Cardiac muscle cell (in vitro differentiated cells and primary cell): ENCODE results near the gene FSIP1. TPM values are rescaled to one million over a fixed set of nuclear protein-coding genes. Genes with fewer than 3 reads are reported as not detected.

ENCODE experiments used
- DNase-seq, 2 donors: peaks; one replicate each; pipeline versions ENCODE4 v3.0.0 to v3.0.0-alpha.2; 2010 to 2017; ENCODE audit warnings: low read depth in 1 of 2, low spot score in 1 of 2
- H3K27ac ChIP-seq: fragments of 200-600 bp; sonication (generic); 2 replicates; pipeline ENCODE4 v1.5.1; 2016
- H3K27me3 ChIP-seq: fragments of 200-600 bp; sonication (generic); 2 replicates; pipeline ENCODE4 v1.6.0; 2016; ENCODE audit warnings: control low read depth
- H3K36me3 ChIP-seq: fragments of 200-600 bp; sonication (generic); 2 replicates; pipeline ENCODE4 v1.5.1; 2016; ENCODE audit warnings: control low read depth
- H3K4me1 ChIP-seq: fragments of 200-600 bp; sonication (generic); 2 replicates; pipeline ENCODE4 v1.8.1; 2017; ENCODE audit warnings: low read depth, mild to moderate bottlenecking, mixed run types
- H3K4me3 ChIP-seq: fragments of 200-600 bp; sonication (generic); 2 replicates; pipeline ENCODE4 v1.5.1; 2016; ENCODE audit warnings: mild to moderate bottlenecking
- H3K9me3 ChIP-seq: fragments of 200-600 bp; sonication (generic); 2 replicates; pipeline ENCODE4 v1.5.1; 2017; ENCODE audit warnings: low read depth, mild to moderate bottlenecking, control low read depth
- polyA plus RNA-seq: library from polyadenylated mRNA; unstranded; fragments of >200 nt; fragmentation: Nextera tagmentation; extraction: Ambion mirVana; gene quantifications from 2 replicates; pipeline ENCODE4 v1.2.1, GENCODE V29; 2016
- total RNA-seq: library from RNA; depleted of rRNA; stranded (reverse); fragments of >200 nt; gene quantifications from 2 replicates; pipeline ENCODE4 v1.2.3, GENCODE V29; 2016
- TF ChIP-seq, protein P1 (sequence below): IDR thresholded peaks from 2 replicates; pipeline ENCODE4 v1.5.1; 2012; ENCODE audit warnings: low read depth, mild to moderate bottlenecking, low read length

The FSIP1 gene
- total and polyA plus RNA-seq, 2 experiments from 2014 or later = 0.15 to 0.33 TPM

DNA sequence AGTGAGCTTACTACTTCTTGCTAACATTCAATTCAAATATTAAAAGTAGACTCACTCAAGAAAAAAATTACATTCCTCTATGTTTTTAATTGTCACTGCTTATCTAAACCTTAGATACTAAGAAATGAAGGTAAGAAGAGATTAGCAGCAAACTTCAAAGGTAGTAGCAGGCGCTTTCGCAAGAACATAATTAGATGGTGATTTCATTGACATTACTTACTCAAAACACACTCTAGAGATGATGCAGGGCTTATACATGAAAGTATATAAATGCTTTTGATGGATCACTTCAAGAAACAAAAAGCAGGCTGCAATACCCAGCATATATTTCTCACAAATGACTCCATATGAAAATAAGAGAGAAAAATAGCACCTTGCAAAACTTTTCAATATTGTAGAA, 86.8 kb downstream of the FSIP1 start:
- no peak overlapping the region for H3K4me3 ChIP-seq
- no peaks in the 10 kb centered on the region for H3K4me1 ChIP-seq
- TF ChIP-seq, protein P1, sequence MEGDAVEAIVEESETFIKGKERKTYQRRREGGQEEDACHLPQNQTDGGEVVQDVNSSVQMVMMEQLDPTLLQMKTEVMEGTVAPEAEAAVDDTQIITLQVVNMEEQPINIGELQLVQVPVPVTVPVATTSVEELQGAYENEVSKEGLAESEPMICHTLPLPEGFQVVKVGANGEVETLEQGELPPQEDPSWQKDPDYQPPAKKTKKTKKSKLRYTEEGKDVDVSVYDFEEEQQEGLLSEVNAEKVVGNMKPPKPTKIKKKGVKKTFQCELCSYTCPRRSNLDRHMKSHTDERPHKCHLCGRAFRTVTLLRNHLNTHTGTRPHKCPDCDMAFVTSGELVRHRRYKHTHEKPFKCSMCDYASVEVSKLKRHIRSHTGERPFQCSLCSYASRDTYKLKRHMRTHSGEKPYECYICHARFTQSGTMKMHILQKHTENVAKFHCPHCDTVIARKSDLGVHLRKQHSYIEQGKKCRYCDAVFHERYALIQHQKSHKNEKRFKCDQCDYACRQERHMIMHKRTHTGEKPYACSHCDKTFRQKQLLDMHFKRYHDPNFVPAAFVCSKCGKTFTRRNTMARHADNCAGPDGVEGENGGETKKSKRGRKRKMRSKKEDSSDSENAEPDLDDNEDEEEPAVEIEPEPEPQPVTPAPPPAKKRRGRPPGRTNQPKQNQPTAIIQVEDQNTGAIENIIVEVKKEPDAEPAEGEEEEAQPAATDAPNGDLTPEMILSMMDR = no peak

GRCh38 chr15:39692356-39693327, 90.0 kb downstream of the FSIP1 start:
- Histone ChIP-seq H3K27me3 (no peaks in the 10 kb centered on the region), H3K9me3 (no peaks in the 10 kb centered on the region), H3K36me3 (no peaks in the 10 kb centered on the region), H3K4me1 (no peaks in the 10 kb centered on the region), H3K4me3 (no peak overlapping the region), H3K27ac (no peak overlapping the region)
- DNase-seq = peak in 1 of 2 donors; percentile 35
- TF ChIP-seq, protein P1 = no peak

More for the DNA sequence above, 86.8 kb downstream of the FSIP1 start:
- Histone ChIP-seq H3K27me3 (no peaks in the 10 kb centered on the region), H3K27ac (no peak overlapping the region), H3K9me3 (no peaks in the 10 kb centered on the region), H3K36me3 (no peaks in the 10 kb centered on the region)
- DNase-seq = no peak

DNA sequence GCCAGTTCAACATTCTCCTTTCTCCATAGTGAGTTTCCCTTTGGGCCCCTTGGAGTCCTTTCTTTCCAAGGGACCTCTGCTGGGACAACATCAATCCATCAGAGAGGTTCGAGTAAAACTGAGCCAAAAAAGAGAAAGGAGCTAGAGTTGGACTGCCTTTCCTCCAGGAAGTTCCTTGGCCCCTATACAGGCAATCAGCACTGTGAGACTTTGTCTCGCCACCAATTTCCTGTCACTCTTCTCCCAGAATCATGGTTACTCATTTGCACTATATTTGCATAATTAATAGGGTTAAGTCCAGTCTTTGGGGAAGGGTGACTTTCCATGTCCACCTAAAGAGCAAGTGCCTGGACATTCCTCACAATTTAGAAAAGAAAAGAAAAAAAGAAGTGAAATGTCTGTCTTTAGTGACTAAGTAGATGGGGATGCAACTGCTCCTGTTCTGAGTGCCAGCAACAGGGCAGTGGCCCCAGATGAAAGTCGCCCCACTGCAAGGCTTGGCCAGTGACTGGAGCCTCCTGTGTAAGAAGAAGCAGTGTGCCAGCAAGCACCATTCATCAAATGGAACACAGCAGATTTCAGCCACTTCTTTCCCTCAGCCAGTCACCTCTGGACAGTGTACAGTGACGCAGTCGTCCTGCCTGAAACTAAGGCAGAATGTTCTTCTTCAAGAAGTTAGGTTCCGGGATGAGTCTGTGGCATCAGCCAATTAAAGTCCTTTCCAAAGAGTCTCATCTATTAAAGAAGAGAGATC, 91.6 kb downstream of the FSIP1 start:
- peak in 1 of 2 donors; percentile 44 for DNase-seq
- TF ChIP-seq, protein P1 = no peak
- no peak overlapping the region for H3K27ac ChIP-seq

GRCh38 chr15:39687965-39688364, 94.7 kb downstream of the FSIP1 start:
- H3K27ac ChIP-seq = no peak overlapping the region
- TF ChIP-seq, protein P1 = no peak
- no peaks in the 10 kb centered on the region for H3K36me3 ChIP-seq
- H3K4me3 ChIP-seq = no peak overlapping the region
- H3K4me1 ChIP-seq = no peaks in the 10 kb centered on the region
- no peak for DNase-seq
- no peaks in the 10 kb centered on the region for H3K27me3 ChIP-seq
- H3K9me3 ChIP-seq = no peaks in the 10 kb centered on the region

More for the DNA sequence above, 91.6 kb downstream of the FSIP1 start:
- Histone ChIP-seq H3K4me3 (no peak overlapping the region), H3K4me1 (no peaks in the 10 kb centered on the region), H3K27me3 (no peaks in the 10 kb centered on the region), H3K9me3 (no peaks in the 10 kb centered on the region), H3K36me3 (no peaks in the 10 kb centered on the region)

DNA sequence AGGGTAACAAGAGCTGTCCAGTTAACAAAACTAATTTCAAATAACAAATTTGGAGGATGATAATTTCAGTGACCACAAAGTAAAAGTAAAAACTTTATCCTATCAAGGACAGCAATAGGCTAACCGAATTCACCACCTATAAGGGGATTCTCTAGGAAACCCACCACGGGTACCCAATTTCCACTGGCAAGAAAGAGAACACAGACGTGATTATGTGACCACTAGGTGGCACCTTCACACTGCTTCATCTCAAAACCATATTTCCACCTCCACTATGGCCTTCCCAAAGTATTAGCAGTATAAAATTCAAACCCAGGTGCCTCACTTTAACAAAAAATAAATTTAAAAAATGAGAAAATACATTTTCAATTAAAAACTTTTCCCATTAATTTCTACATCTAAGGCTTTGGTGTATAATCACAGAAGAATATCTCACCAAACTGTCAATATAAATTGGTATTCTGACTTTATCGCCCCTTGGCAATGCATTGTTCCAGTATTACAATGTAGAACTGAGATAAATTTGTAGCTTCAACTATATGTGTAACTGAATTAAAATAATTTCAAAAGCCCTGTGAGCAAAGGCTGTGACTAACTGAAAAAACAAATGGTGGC, 96.5 kb downstream of the FSIP1 start:
- no peaks in the 10 kb centered on the region for H3K4me1 ChIP-seq
- no peaks in the 10 kb centered on the region for H3K36me3 ChIP-seq
- no peak overlapping the region for H3K27ac ChIP-seq
- H3K4me3 ChIP-seq = no peak overlapping the region
- peak; percentile 71 to 78 for DNase-seq
- no peaks in the 10 kb centered on the region for H3K27me3 ChIP-seq
- no peaks in the 10 kb centered on the region for H3K9me3 ChIP-seq
- TF ChIP-seq, protein P1 = peak; percentile 66
